K562 (cell line): Measurements from ENCODE around the gene TBX3. TPM values are rescaled to one million over a fixed set of nuclear protein-coding genes. Genes with fewer than 3 reads are reported as not detected.

Source experiments
- ATAC-seq: fragments of 200-7000 bp; cut with Tn5 transposase; 3 replicates; pipeline ENCODE4 v1.9.1; 2020; ENCODE audit warnings: moderate library complexity
- BruUV-seq: library from RNA; stranded (reverse); fragments of 400-500 nt; replicated peaks from 2 replicates; lab custom pipeline; 2021; lab: Mats Ljungman, UMichigan
- CTCF ChIA-PET: fragments of 300-600 bp; formaldehyde crosslinking; extraction: SDS; loops from one replicate; lab custom pipeline; 2021; ENCODE audit warnings: low intra/inter-chr PET ratio; lab: Yijun Ruan, JAX
- POLR2A ChIA-PET: fragments of 300-600, 350-650 bp; sonication (Branson Sonifier 250); formaldehyde crosslinking; extraction: SDS; loops from one replicate; lab custom pipeline; 2021; ENCODE audit warnings: antibody characterized with exemption, inconsistent platforms; lab: Yijun Ruan, JAX
- DNase-seq, 4 experiments: peaks; one replicate each; pipeline versions ENCODE4 v3.0.0 to v3.0.0-alpha.2; 2011 to 2018; ENCODE audit warnings: low spot score in 3 of 4, mixed read lengths in 3 of 4; ENCODE audit errors: extremely low read depth in 1 of 4
- FAIRE-seq: peaks from 2 replicates; lab custom pipeline; 2011; peaks lifted over from hg19 to GRCh38; lab: Jason Lieb, UNC
- H2AFZ ChIP-seq: 2 replicates; pipeline ENCODE4 v1.6.0; 2011; ENCODE audit warnings: low read depth, low read length, control low read depth, inconsistent platforms
- H3K27ac ChIP-seq: fragments of 200-600 bp; 3 replicates; pipeline ENCODE4 v1.8.0; 2011; ENCODE audit warnings: low read depth, mild to moderate bottlenecking, control low read depth, inconsistent platforms, low read length, moderate library complexity, mixed read lengths; ENCODE audit errors: extremely low read depth
- H3K27me3 ChIP-seq, 2 experiments: fragments of 300-600 bp in 1 of 2; 2 replicates in 1 of 2; 3 replicates in 1 of 2; pipeline versions ENCODE4 v1.6.0 to v1.8.0; 2011; ENCODE audit warnings: inconsistent platforms in 2 of 2, low read length in 2 of 2, mild to moderate bottlenecking in 1 of 2, mixed read lengths in 1 of 2, moderate library complexity in 1 of 2; ENCODE audit not compliant: control insufficient read depth in 2 of 2, insufficient read depth in 2 of 2
- H3K36me3 ChIP-seq: fragments of 300-600 bp; 3 replicates; pipeline ENCODE4 v1.8.0; 2011; ENCODE audit warnings: mild to moderate bottlenecking, low read length, inconsistent platforms; ENCODE audit not compliant: control insufficient read depth, insufficient read depth
- H3K4me1 ChIP-seq, 2 experiments: fragments of 200-600 bp in 1 of 2; replicated peaks in 1 of 2; 2 replicates in 1 of 2; 3 replicates in 1 of 2; pipeline versions ENCODE4 v1.5.1 to v1.8.0; 2011; ENCODE audit warnings: inconsistent platforms in 2 of 2, low read length in 2 of 2, mild to moderate bottlenecking in 1 of 2, mixed read lengths in 1 of 2, moderate library complexity in 1 of 2; ENCODE audit not compliant: control insufficient read depth in 2 of 2, insufficient read depth in 2 of 2
- H3K4me2 ChIP-seq: 2 replicates; pipeline ENCODE4 v1.6.1; 2011; ENCODE audit warnings: low read length, control low read depth, inconsistent platforms, mixed read lengths; ENCODE audit not compliant: insufficient read depth
- H3K4me3 ChIP-seq: fragments of 200-600 bp; sonication (generic), shearing (Covaris generic); 2 replicates; pipeline ENCODE4 v1.5.1; 2016; ENCODE audit warnings: control low read depth, inconsistent platforms
- H3K79me2 ChIP-seq: fragments of 200-600 bp; 3 replicates; pipeline ENCODE4 v1.8.0; 2011; ENCODE audit warnings: low read length, inconsistent platforms; ENCODE audit not compliant: control insufficient read depth, insufficient read depth
- H3K9ac ChIP-seq, 2 experiments: 2 replicates each; pipeline versions ENCODE4 v1.6.0 to v1.6.1; 2011; ENCODE audit warnings: low read depth in 2 of 2, low read length in 2 of 2, control low read depth in 1 of 2, inconsistent platforms in 1 of 2, mild to moderate bottlenecking in 1 of 2, mixed read lengths in 1 of 2; ENCODE audit not compliant: insufficient read depth in 1 of 2
- H3K9me1 ChIP-seq: one replicate; pipeline ENCODE4 v1.6.0; 2011; ENCODE audit warnings: inconsistent platforms, mild to moderate bottlenecking, low read length, moderate library complexity; ENCODE audit not compliant: control insufficient read depth, insufficient read depth
- H3K9me3 ChIP-seq: replicated peaks from 2 replicates; pipeline ENCODE4 v1.5.1; 2011; ENCODE audit warnings: low read depth, low read length, inconsistent platforms; ENCODE audit not compliant: control insufficient read depth, insufficient read depth
- H4K20me1 ChIP-seq: replicated peaks from 2 replicates; pipeline ENCODE4 v1.6.1; 2011; ENCODE audit warnings: low read length, inconsistent platforms, mixed read lengths; ENCODE audit not compliant: control insufficient read depth, insufficient read depth
- ATF1 ChIP-seq, 2 experiments: fragments of 450-650 bp in 1 of 2; IDR thresholded peaks; 2 replicates each; pipeline ENCODE4 v1.6.1; 2016; ENCODE audit warnings: missing compliant biosample characterization in 1 of 2, missing genetic modification characterization in 1 of 2
- BRF2 ChIP-seq: IDR thresholded peaks from 3 replicates; pipeline ENCODE4 v1.6.1; 2011; ENCODE audit warnings: borderline replicate concordance, mild to moderate bottlenecking; ENCODE audit not compliant: insufficient read length, insufficient read depth
- DMBX1 ChIP-seq: fragments of 250-450 bp; sonication (Bioruptor Pico); IDR thresholded peaks from 2 replicates; pipeline ENCODE4 v1.8.0; 2022; ENCODE audit warnings: inconsistent platforms, mild to moderate bottlenecking, moderate library complexity, borderline replicate concordance
- ERF ChIP-seq: fragments of 450-650 bp; formaldehyde crosslinking; IDR thresholded peaks from 2 replicates; pipeline ENCODE4 v1.4.0; 2020; ENCODE audit warnings: mild to moderate bottlenecking, mixed read lengths
- ESRRB ChIP-seq: fragments of 250-450 bp; sonication (Bioruptor Pico); IDR thresholded peaks from 2 replicates; pipeline ENCODE4 v1.5.0; 2020; ENCODE audit warnings: mild to moderate bottlenecking, moderate library complexity, borderline replicate concordance
- EZH2 ChIP-seq: IDR thresholded peaks from 2 replicates; pipeline ENCODE4 v1.6.1; 2012; ENCODE audit warnings: low read depth, mild to moderate bottlenecking, inconsistent platforms, low read length, borderline replicate concordance
- HEY1 ChIP-seq: fragments of 250-450 bp; sonication (Bioruptor Pico); IDR thresholded peaks from 2 replicates; pipeline ENCODE4 v1.5.0; 2020; ENCODE audit warnings: mild to moderate bottlenecking, moderate library complexity, borderline replicate concordance
- JUND ChIP-seq, 2 experiments: IDR thresholded peaks; 2 replicates in 1 of 2; 3 replicates in 1 of 2; pipeline ENCODE4 v1.6.1; 2011; ENCODE audit warnings: borderline replicate concordance in 2 of 2, low read depth in 2 of 2, low read length in 2 of 2, improper control_type of control experiment in 1 of 2, missing biosample characterization in 1 of 2, missing genetic modification characterization in 1 of 2, missing genetic modification reagents in 1 of 2
- KDM2B ChIP-seq: fragments of 250-450 bp; sonication (Bioruptor Pico); IDR thresholded peaks from 2 replicates; pipeline ENCODE4 v1.8.0; 2021; ENCODE audit warnings: mild to moderate bottlenecking, moderate library complexity
- POLR2G ChIP-seq: fragments of 200-400 bp; formaldehyde crosslinking; IDR thresholded peaks from 2 replicates; pipeline ENCODE4 v1.6.1; 2017; ENCODE audit warnings: low read depth, mild to moderate bottlenecking, antibody characterized with exemption, low read length, moderate library complexity
- SOX6 ChIP-seq: fragments of 450-650 bp; IDR thresholded peaks from 2 replicates; pipeline ENCODE4 v1.6.1; 2014; ENCODE audit warnings: mild to moderate bottlenecking
- SRSF7 ChIP-seq: fragments of 200-400 bp; formaldehyde crosslinking; optimal IDR thresholded peaks from 2 replicates; pipeline ENCODE3; 2017; ENCODE audit warnings: mild to moderate bottlenecking, low read depth, low read length
- TSC22D4 ChIP-seq: fragments of 450-650 bp; IDR thresholded peaks from 2 replicates; pipeline ENCODE4 v1.6.1; 2016; ENCODE audit warnings: missing genetic modification characterization, missing biosample characterization, control low read depth
- YY1 ChIP-seq, 3 experiments: IDR thresholded peaks; 2 replicates each; pipeline ENCODE4 v1.6.1; 2011; ENCODE audit warnings: low read length in 2 of 3, mild to moderate bottlenecking in 2 of 3, moderate library complexity in 2 of 3, borderline replicate concordance in 1 of 3, control low read depth in 1 of 3, low read depth in 1 of 3; ENCODE audit not compliant: insufficient read depth in 3 of 3, insufficient replicate concordance in 2 of 3, control insufficient read depth in 1 of 3, insufficient read length in 1 of 3; ENCODE audit errors: extremely low read depth in 1 of 3
- WGBS: fragments of 100-300 bp; shearing (Covaris generic); methylation state at CpG from one replicate; pipeline ENCODE4 v1.1.6; 2016; ENCODE audit warnings: low coverage, mixed read lengths; ENCODE audit not compliant: insufficient coverage; ENCODE audit errors: missing lambda C conversion rate; 5-methylcytosine and 5-hydroxymethylcytosine counted together
- in situ Hi-C: fragments of 300-500 bp; cut with MboI; formaldehyde crosslinking; loops from 4 replicates; pipeline ENCODE4 v1.15.0; 2018; ENCODE audit warnings: inconsistent platforms, mixed read lengths
- intact Hi-C: fragments of 100-400 bp; cut with micrococcal nuclease; formaldehyde crosslinking; loops from 2 replicates; pipeline ENCODE4 v1.14.2; 2022
- polyA plus RNA-seq, 8 experiments: library from polyadenylated mRNA; depleted of rRNA in 4 of 8; stranded (reverse) in 5 of 8; unstranded in 3 of 8; fragments of >200 nt; fragmentation: Nextera tagmentation in 2 of 8; fragmentation: Illumina TruSeq in 1 of 8; extraction: Ambion mirVana in 2 of 8; extraction: Trizol in 1 of 8; gene quantifications; 2 replicates each; pipeline versions ENCODE4 v1.2.1 to v1.2.3, GENCODE V29; 2011 to 2014; ENCODE audit warnings: inconsistent platforms in 1 of 8, missing spikeins in 1 of 8
- total RNA-seq, 7 experiments: library from RNA; depleted of rRNA in 6 of 7; stranded (reverse); fragments of >200 nt in 6 of 7; fragmentation: Illumina TruSeq in 2 of 7; extraction: Trizol in 2 of 7; gene quantifications; 2 replicates each; pipeline versions ENCODE4 v1.2.1 to v1.2.3, GENCODE V29; 2011 to 2021; ENCODE audit warnings: low replicate concordance in 1 of 7
- TF ChIP-seq, protein P1 (sequence below): fragments of 250-450 bp; sonication (Bioruptor Pico); IDR thresholded peaks from 2 replicates; pipeline ENCODE4 v1.5.0; 2021; ENCODE audit warnings: mild to moderate bottlenecking, borderline replicate concordance

The TBX3 gene
- total and polyA plus RNA-seq, 9 of the 15 experiments (the other 6 are each of a cell fraction or from before 2014, with no cell fraction given) = 0.03 to 0.60 (median 0.19) TPM

DNA sequence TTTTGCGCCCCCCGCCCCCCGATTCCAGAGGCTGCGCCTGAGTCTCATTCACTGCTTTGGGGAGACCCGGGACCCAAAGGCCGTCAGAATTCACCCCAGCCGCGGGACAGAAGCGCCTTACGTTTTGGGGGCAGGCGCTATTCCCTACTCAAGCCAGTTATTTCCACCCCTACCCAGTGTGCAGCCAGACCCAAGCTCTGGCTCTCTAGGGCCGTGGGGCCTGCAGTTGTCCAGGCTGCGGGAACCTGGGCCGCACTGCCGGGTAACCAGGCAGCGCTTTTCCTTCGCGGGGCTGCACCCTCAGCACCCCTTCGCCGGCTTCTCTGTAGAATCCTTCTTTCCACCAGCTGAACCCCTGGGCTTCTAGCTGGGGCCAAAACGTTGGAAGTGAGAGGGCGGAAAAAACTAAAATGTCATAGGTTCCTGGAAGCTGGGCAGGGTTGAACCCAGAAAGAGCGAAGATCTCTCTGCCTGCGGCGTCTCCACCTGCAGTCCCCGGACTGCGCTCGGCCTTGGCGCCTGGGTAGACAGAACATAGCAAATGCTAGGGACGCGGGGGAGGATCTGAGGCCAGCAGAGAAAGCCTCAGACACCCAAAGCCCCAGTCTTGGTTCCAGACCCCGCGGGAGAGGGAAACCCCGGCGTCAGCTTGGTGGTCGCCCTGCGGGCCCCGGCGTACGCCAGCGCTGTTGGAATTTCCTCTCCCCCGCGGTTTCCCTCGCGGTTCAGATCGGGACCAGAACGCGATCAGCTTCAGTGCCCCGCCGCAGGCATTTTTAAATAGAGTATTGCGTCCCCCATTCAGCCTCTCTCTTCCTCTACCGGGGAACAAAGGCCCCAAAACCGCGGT is 18.3 kb downstream of the TBX3 start:
- H3K36me3 ChIP-seq = no peaks in the 10 kb centered on the region
- H4K20me1 ChIP-seq = no peaks in the 10 kb centered on the region
- no peaks in the 10 kb centered on the region for H3K9me1 ChIP-seq
- H2AFZ ChIP-seq = no peak overlapping the region
- ATAC-seq (no peak), FAIRE-seq (no peak), DNase-seq (no peak)
- ChIA-PET POLR2A (interaction anchor here (0.9 kb wide), 1 partner anchor 9 kb away, joined by 4 read pairs; no protein-coding TSS in a partner anchor), CTCF (interaction anchor here (0.5 kb wide), 1 partner anchor 1252 kb away, joined by 3 read pairs; no protein-coding TSS in a partner anchor)
- H3K79me2 ChIP-seq = no peaks in the 10 kb centered on the region
- H3K27me3 ChIP-seq = peaks cover 21 to 32% of the 10 kb centered on the region in 2 experiments; a peak in 3 of 5 replicates
- H3K4me1 ChIP-seq = peaks cover 0 to 13% of the 10 kb centered on the region in 2 experiments; a peak in 2 of 5 replicates
- H3K9me3 ChIP-seq = no peaks in the 10 kb centered on the region
- in situ Hi-C loops = no loop called here
- no peak overlapping the region for H3K9ac ChIP-seq
- WGBS = 3% methylated on average over 35 of the region's 54 CpGs
- intact Hi-C loops = loop anchor here (10.0 kb wide), 2 partner anchors 969 to 1279 kb away; no protein-coding TSS in a partner anchor
- no peak overlapping the region for H3K4me3 ChIP-seq
- BruUV-seq = no TSS peak
- no peak overlapping the region for H3K27ac ChIP-seq
- no peak overlapping the region for H3K4me2 ChIP-seq
- TF ChIP-seq DMBX1 (CRISPR knock-in tag) (no peak), BRF2 (no peak), POLR2G (no peak), KDM2B (no peak), ESRRB (CRISPR knock-in tag) (no peak), JUND (IDR thresholded peaks at IDR 0.05; ENCODE audit: borderline replicate concordance, low read depth, low read length) (no peak), JUND (tag; IDR thresholded peaks at IDR 0.05; ENCODE audit: borderline replicate concordance, low read depth, low read length) (no peak), YY1 (IDR thresholded peaks at IDR 0.05; ENCODE audit: borderline replicate concordance in 1 of 3, control insufficient read depth in 1 of 3, extremely low read depth in 1 of 3, insufficient read depth in 3 of 3, insufficient read length in 1 of 3, insufficient replicate concordance in 2 of 3, low read depth in 1 of 3, low read length in 2 of 3) (no peak), TSC22D4 (tag) (no peak), ERF (CRISPR knock-in tag) (no peak), ATF1 (CRISPR knock-in tag; IDR thresholded peaks at IDR 0.05) (no peak), ATF1 (tag; IDR thresholded peaks at IDR 0.05) (no peak), SOX6 (no peak), EZH2 (no peak), SRSF7 (no peak), HEY1 (CRISPR knock-in tag) (no peak)
- TF ChIP-seq, protein P1, sequence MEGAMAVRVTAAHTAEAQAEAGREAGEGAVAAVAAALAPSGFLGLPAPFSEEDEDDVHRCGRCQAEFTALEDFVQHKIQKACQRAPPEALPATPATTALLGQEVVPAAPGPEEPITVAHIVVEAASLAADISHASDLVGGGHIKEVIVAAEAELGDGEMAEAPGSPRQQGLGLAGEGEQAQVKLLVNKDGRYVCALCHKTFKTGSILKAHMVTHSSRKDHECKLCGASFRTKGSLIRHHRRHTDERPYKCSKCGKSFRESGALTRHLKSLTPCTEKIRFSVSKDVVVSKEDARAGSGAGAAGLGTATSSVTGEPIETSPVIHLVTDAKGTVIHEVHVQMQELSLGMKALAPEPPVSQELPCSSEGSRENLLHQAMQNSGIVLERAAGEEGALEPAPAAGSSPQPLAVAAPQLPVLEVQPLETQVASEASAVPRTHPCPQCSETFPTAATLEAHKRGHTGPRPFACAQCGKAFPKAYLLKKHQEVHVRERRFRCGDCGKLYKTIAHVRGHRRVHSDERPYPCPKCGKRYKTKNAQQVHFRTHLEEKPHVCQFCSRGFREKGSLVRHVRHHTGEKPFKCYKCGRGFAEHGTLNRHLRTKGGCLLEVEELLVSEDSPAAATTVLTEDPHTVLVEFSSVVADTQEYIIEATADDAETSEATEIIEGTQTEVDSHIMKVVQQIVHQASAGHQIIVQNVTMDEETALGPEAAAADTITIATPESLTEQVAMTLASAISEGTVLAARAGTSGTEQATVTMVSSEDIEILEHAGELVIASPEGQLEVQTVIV (CRISPR knock-in tag) = no peak
